Measurements from ENCODE around the gene FILIP1. TPM values are rescaled to one million over a fixed set of nuclear protein-coding genes. Genes with fewer than 3 reads are reported as not detected.

The FILIP1 gene
- total RNA-seq, 4 donors from 2014 or later = 2.2 to 9.3 (median 5.1) TPM

- TF ChIP-seq CTCF (IDR thresholded peaks at IDR 0.05) (no peak), POLR2A (IDR thresholded peaks at IDR 0.05) (no peak)
- no peak for DNase-seq
- Histone ChIP-seq H3K27me3 (no peaks in the 10 kb centered on the region), H3K36me3 (no peaks in the 10 kb centered on the region), H3K9me3 (no peaks in the 10 kb centered on the region), H3K27ac (no peak overlapping the region), H3K4me3 (replicated peaks in 1 of 3) (no peak overlapping the region), H3K4me1 (no peaks in the 10 kb centered on the region)
- 87% methylated on average over 5 of the region's 5 CpGs for WGBS, 2 donors
- intact Hi-C loops (cut with DNase I) = no loop called here
Measured at GRCh38 chr6:75374961-75375400, 118.6 kb downstream of the FILIP1 start.

- DNase-seq = no peak
- Histone ChIP-seq H3K4me3 (replicated peaks in 1 of 3) (no peak overlapping the region), H3K4me1 (peaks cover 0 to 5% of the 10 kb centered on the region in 2 donors), H3K36me3 (no peaks in the 10 kb centered on the region), H3K27ac (no peak overlapping the region), H3K9me3 (no peaks in the 10 kb centered on the region), H3K27me3 (no peaks in the 10 kb centered on the region)
- no peak for TF ChIP-seq CTCF (IDR thresholded peaks at IDR 0.05)
- no peak for TF ChIP-seq POLR2A (IDR thresholded peaks at IDR 0.05)
- intact Hi-C loops (cut with DNase I) = no loop called here
Measured at GRCh38 chr6:75372884-75373283, 120.7 kb downstream of the FILIP1 start.

GRCh38 chr6:75370011-75370410, 123.6 kb downstream of the FILIP1 start:
- Histone ChIP-seq H3K9me3 (no peaks in the 10 kb centered on the region), H3K27ac (no peak overlapping the region), H3K36me3 (no peaks in the 10 kb centered on the region), H3K4me3 (replicated peaks in 1 of 3) (no peak overlapping the region), H3K4me1 (peaks cover 0 to 5% of the 10 kb centered on the region in 2 donors), H3K27me3 (no peaks in the 10 kb centered on the region)
- intact Hi-C loops (cut with DNase I) = no loop called here
- no peak for DNase-seq
- 95 to 97% methylated on average over 2 of the region's 2 CpGs for WGBS, 2 donors
- TF ChIP-seq CTCF (IDR thresholded peaks at IDR 0.05) = no peak
- no peak for TF ChIP-seq POLR2A (IDR thresholded peaks at IDR 0.05)

GRCh38 chr6:75368864-75369402, 124.7 kb downstream of the FILIP1 start:
- TF ChIP-seq CTCF (IDR thresholded peaks at IDR 0.05) (no peak), POLR2A (IDR thresholded peaks at IDR 0.05) (no peak)
- H3K27me3 ChIP-seq = no peaks in the 10 kb centered on the region
- no peak for DNase-seq
- intact Hi-C loops (cut with DNase I) = loop anchor here (10.0 kb wide), 1 partner anchor 156 kb away; no protein-coding TSS in a partner anchor
- WGBS, 2 donors = 80 to 85% methylated on average over 3 of the region's 3 CpGs
- peaks cover 0 to 5% of the 10 kb centered on the region in 2 donors for H3K4me1 ChIP-seq
- H3K9me3 ChIP-seq = no peaks in the 10 kb centered on the region
- H3K36me3 ChIP-seq = no peaks in the 10 kb centered on the region
- no peak overlapping the region for H3K4me3 ChIP-seq (replicated peaks in 1 of 3)
- no peak overlapping the region for H3K27ac ChIP-seq

- no peaks in the 10 kb centered on the region for H3K27me3 ChIP-seq
- H3K27ac ChIP-seq = no peak overlapping the region
- 51 to 69% methylated on average over 6 of the region's 6 CpGs for WGBS, 2 donors
- H3K4me1 ChIP-seq = peaks cover 0 to 5% of the 10 kb centered on the region in 2 donors
- no peaks in the 10 kb centered on the region for H3K9me3 ChIP-seq
- peak; percentile 49 to 56 for DNase-seq
- no peak overlapping the region for H3K4me3 ChIP-seq (replicated peaks in 1 of 3)
- TF ChIP-seq CTCF (IDR thresholded peaks at IDR 0.05) (peak in 4 of 6 experiments; percentile 13 to 62 (median 54)), POLR2A (IDR thresholded peaks at IDR 0.05) (no peak)
- intact Hi-C loops (cut with DNase I) = loop anchor here (10.0 kb wide), 1 partner anchor 157 kb away; no protein-coding TSS in a partner anchor
- no peaks in the 10 kb centered on the region for H3K36me3 ChIP-seq
Measured at GRCh38 chr6:75368151-75368779, 125.3 kb downstream of the FILIP1 start.
